HG02759 (cell line): ENCODE measurements around the gene MRPL22.
"Not testable (repeated sequence)": the region's sequence is repeated elsewhere in the genome, so short reads cannot be mapped to it uniquely, and the experiment has no call there.

Experiments
- ATAC-seq: cut with Tn5 transposase; IDR thresholded peaks from one replicate; pipeline ENCODE4 v1.9.1; 2021; ENCODE audit warnings: mild to moderate bottlenecking, moderate library complexity; ENCODE audit not compliant: unreplicated experiment

The MRPL22 gene

GRCh38 chr5:154940772-154941620 is at the start of gene MRPL22:
TSS of gene MRPL22 (plus strand) at chr5:154941073. CDS start at chr5:154941111, 38 bp downstream.
- peak; percentile 54 for ATAC-seq

GRCh38 chr5:154892369-154892771 is 48.5 kb upstream of the MRPL22 start:
- no peak for ATAC-seq

GRCh38 chr5:154893381-154893780 is 47.5 kb upstream of the MRPL22 start:
- no peak for ATAC-seq

GRCh38 chr5:154895606-154896561 is 45.0 kb upstream of the MRPL22 start:
- ATAC-seq: no peak

GRCh38 chr5:154896562-154897165 is 44.2 kb upstream of the MRPL22 start:
- ATAC-seq: no peak

GRCh38 chr5:154898210-154898609 is 42.7 kb upstream of the MRPL22 start:
- ATAC-seq: no peak

- no peak for ATAC-seq
Measured at GRCh38 chr5:154899151-154899816, 41.6 kb upstream of the MRPL22 start.

GRCh38 chr5:154900066-154900465 is 40.8 kb upstream of the MRPL22 start:
- ATAC-seq: no peak

- no peak for ATAC-seq
Measured at GRCh38 chr5:154901276-154901675, 39.6 kb upstream of the MRPL22 start.

GRCh38 chr5:154901913-154902312 is 39.0 kb upstream of the MRPL22 start:
- no peak for ATAC-seq

- ATAC-seq: not testable (repeated sequence)
Measured at GRCh38 chr5:154905601-154906000, 35.3 kb upstream of the MRPL22 start.

GRCh38 chr5:154916874-154917273 is 24.0 kb upstream of the MRPL22 start:
- ATAC-seq: no peak

- ATAC-seq: no peak
Measured at GRCh38 chr5:154917757-154918156, 23.1 kb upstream of the MRPL22 start.

- no peak for ATAC-seq
Measured at GRCh38 chr5:154923441-154924430, 17.1 kb upstream of the MRPL22 start.

- no peak for ATAC-seq
Measured at GRCh38 chr5:154933537-154933936, 7.3 kb upstream of the MRPL22 start.

- no peak for ATAC-seq
Measured at GRCh38 chr5:154934881-154935280, 6.0 kb upstream of the MRPL22 start.

- no peak for ATAC-seq
Measured at GRCh38 chr5:154937186-154937717, 3.6 kb upstream of the MRPL22 start.

GRCh38 chr5:154937718-154938466 is 3.0 kb upstream of the MRPL22 start, which contains the start of gene GEMIN5:
TSS of gene GEMIN5 (minus strand) at chr5:154938211. CDS start at chr5:154938133, 78 bp downstream.
- peak; percentile 87 for ATAC-seq
